Activated CD8-positive, alpha-beta memory T cell treated with anti-CD3 and anti-CD28 coated beads, Interleukin-2, amount 10 ng/mL, durations not matched to agents 7 days and 5 days (primary cell): ENCODE results near the gene RNASET2. TPM values are rescaled to one million over a fixed set of nuclear protein-coding genes. Genes with fewer than 3 reads are reported as not detected.

Experiments used
- ATAC-seq: fragments of 150-1000 bp; cut with Tn5 transposase; one replicate; pipeline ENCODE4 v1.10.0; 2021; ENCODE audit warnings: moderate library complexity
- CTCF ChIA-PET: fragments of 350-600 bp; sonication (Branson Sonifier 250); formaldehyde crosslinking; loops from one replicate; lab custom pipeline; 2021; ENCODE audit warnings: antibody characterized with exemption; lab: Charles Lee
- DNase-seq: peaks from one replicate; pipeline ENCODE4 v3.0.0-alpha.2; 2020
- H3K27ac Mint-ChIP-seq: one replicate; pipeline ENCODE4 v1.8.0; 2021; ENCODE audit warnings: mild to moderate bottlenecking, mixed read lengths
- H3K27me3 Mint-ChIP-seq: one replicate; pipeline ENCODE4 v1.8.0; 2021; ENCODE audit warnings: mixed read lengths
- H3K36me3 Mint-ChIP-seq: one replicate; pipeline ENCODE4 v1.8.0; 2021; ENCODE audit warnings: mild to moderate bottlenecking, mixed read lengths
- H3K4me1 Mint-ChIP-seq: one replicate; pipeline ENCODE4 v1.8.0; 2021; ENCODE audit warnings: mixed read lengths
- H3K4me3 Mint-ChIP-seq: one replicate; pipeline ENCODE4 v1.8.0; 2021; ENCODE audit warnings: mild to moderate bottlenecking, moderate library complexity, mixed read lengths
- H3K9me3 Mint-ChIP-seq: one replicate; pipeline ENCODE4 v1.8.0; 2022; ENCODE audit warnings: low read depth, mixed read lengths
- total RNA-seq, 2 experiments: library from RNA; stranded (reverse); gene quantifications; one replicate each; pipeline ENCODE4 v1.2.3, GENCODE V29; 2021

The RNASET2 gene
- total RNA-seq, 2 experiments from 2014 or later, result 28.8 to 46.6 TPM

DNA sequence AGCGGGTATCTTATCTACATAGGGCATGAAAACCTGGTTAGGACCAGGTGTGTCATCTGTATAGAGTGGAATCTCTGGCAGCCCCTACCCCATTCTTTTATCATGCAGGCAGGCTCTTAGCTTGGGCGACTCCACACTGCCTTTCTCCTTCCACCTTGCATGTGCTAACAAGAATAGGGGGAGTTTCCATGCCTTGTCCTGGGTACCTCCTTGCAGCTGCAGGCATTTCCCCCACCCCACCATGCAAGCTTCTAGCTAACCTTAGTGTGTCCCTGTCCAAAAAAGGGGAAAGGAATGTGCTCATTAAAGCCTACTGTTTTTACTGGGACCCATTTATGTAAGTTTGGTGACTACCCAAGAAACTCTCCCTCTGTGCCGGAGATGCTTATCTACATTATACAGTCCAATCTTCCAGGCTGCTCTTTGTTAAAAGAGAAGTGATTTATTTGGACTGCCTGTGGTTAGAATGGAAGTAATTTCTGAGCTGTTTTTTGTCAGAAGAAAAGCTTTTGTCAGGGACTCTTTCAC, 32.4 kb upstream of the RNASET2 start:
- DNase-seq (no peak), ATAC-seq (no peak)
- Mint-ChIP-seq H3K36me3 (peaks cover 33% of the 10 kb centered on the region), H3K4me3 (no peak overlapping the region), H3K27ac (no peak overlapping the region), H3K4me1 (peaks cover 12% of the 10 kb centered on the region), H3K27me3 (no peaks in the 10 kb centered on the region), H3K9me3 (no peaks in the 10 kb centered on the region)
- CTCF ChIA-PET, result interaction anchor here (0.6 to 2.8 kb wide), 13 partner anchors 9 to 213 kb away, joined by 3 to 17 read pairs (median 4); partner anchors contain the start of gene RNASET2

DNA sequence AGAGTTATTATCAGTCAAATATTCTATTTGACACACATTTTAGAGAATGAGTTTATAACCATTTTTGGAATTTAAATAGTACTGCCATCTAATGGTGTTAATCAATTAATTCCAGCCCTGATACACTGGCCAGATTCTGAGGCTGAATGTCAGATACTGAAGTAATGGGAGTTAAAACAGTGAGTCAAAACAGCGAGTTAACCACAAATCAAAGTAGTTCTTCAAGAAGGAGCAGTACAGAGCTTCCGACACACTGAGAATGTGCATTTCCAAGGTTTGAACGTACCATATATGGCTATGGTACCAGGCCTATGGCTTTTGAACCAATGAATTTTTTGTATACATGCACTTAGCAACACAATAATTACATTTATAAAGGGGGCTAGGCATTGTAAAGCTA, 31.6 kb upstream of the RNASET2 start:
- CTCF ChIA-PET, result interaction anchor here (0.6 to 2.8 kb wide), 9 partner anchors 8 to 213 kb away, joined by 3 to 17 read pairs (median 4); no protein-coding TSS in a partner anchor
- Mint-ChIP-seq H3K4me1 (peaks cover 8% of the 10 kb centered on the region), H3K27ac (no peak overlapping the region), H3K9me3 (no peaks in the 10 kb centered on the region), H3K27me3 (no peaks in the 10 kb centered on the region), H3K4me3 (no peak overlapping the region), H3K36me3 (peaks cover 35% of the 10 kb centered on the region)
- ATAC-seq (no peak), DNase-seq (no peak)

DNA sequence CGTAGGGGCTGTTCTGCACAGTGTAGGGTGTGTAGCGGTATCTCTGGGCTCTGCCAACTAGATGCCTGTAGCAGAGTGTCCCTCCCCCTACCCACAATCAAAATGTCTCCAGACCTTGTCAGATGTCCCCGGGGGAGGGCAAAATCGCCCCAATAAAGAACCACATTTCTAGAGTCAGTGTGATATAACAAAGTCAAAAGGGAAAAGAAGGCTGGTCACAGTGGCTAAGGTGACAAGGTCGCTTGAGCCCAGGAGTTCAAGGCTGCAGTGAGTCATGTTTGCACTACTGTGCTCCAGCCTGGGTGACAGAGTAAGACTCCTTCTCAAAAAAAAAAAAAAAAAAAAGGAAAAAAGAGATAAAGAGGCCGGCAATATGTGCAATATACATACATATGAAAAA, 31.1 kb upstream of the RNASET2 start:
- ATAC-seq (no peak), DNase-seq (no peak)
- Mint-ChIP-seq H3K4me1 (peaks cover 8% of the 10 kb centered on the region), H3K9me3 (no peaks in the 10 kb centered on the region), H3K4me3 (no peak overlapping the region), H3K36me3 (peaks cover 36% of the 10 kb centered on the region), H3K27me3 (no peaks in the 10 kb centered on the region), H3K27ac (no peak overlapping the region)
- CTCF ChIA-PET, result no interaction called here

DNA sequence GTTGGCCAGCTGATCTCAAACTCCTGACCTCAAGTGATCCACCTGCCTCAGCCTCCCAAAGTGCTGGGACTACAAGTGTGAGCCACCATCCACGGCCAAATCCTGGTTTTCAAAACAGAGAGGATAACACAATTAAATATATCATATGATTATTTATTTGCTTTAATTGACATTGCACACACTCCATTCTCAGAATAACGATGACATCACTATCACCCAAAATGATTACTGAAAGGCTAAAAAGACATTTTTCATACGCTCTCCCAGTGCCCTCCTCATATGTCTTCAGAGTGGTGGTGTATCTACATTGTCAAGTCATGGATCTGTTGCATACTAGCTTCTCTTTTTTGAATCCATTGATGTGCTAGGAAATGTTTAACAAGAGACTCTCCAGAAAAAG, 24.4 kb upstream of the RNASET2 start:
- no peaks in the 10 kb centered on the region for H3K27me3 Mint-ChIP-seq
- no peak overlapping the region for H3K27ac Mint-ChIP-seq
- CTCF ChIA-PET, result interaction anchor here (0.8 to 2.8 kb wide), 3 partner anchors 9 to 206 kb away, joined by 3 to 9 read pairs (median 4); no protein-coding TSS in a partner anchor
- H3K4me1 Mint-ChIP-seq, result no peaks in the 10 kb centered on the region
- no peak overlapping the region for H3K4me3 Mint-ChIP-seq
- no peaks in the 10 kb centered on the region for H3K9me3 Mint-ChIP-seq
- DNase-seq, result no peak
- H3K36me3 Mint-ChIP-seq, result peaks cover 47% of the 10 kb centered on the region
- no peak for ATAC-seq

DNA sequence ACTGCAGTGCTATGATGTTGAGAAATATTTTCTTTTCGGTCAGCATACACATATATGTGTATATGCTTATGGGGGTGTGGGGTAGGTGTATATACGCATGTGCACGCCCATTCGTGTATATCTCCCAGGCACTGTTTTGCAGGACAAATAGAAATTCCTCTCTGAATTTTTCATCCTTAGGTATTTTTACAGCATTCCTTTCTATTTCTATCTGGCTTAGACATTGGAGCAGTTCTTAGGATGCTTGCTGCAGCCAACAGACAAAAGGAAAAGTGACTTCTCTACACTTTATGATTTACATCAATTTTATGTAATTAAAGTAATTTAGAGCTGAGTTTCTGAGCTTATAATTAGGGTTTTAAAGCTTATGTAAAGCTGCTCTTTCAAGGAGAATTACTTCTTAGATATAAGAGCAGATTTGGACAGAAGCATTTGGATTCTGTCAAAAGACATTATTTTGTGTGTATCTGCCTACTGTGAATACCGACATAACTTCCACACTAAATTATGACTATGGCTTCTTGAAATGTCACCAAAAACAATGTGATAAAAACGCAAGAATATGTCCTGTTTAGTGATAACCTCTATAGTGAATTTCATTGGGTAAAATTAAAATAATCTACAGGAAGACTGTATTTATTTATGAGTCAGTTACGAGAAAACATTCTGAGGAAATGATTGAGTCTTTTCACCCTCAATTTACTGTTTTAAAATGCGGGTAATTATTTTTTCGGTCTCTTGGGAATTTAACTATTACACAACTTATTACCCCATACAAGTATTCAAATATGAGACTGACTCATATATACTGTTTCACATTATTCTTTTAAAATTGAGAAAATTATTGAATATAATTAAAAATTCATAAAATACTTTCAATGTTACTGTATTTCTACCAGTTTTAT, 21.5 kb upstream of the RNASET2 start:
- Mint-ChIP-seq H3K4me1 (no peaks in the 10 kb centered on the region), H3K36me3 (peaks cover 45% of the 10 kb centered on the region), H3K27me3 (no peaks in the 10 kb centered on the region), H3K4me3 (no peak overlapping the region), H3K27ac (no peak overlapping the region), H3K9me3 (no peaks in the 10 kb centered on the region)
- CTCF ChIA-PET, result no interaction called here
- no peak for DNase-seq
- ATAC-seq, result no peak

DNA sequence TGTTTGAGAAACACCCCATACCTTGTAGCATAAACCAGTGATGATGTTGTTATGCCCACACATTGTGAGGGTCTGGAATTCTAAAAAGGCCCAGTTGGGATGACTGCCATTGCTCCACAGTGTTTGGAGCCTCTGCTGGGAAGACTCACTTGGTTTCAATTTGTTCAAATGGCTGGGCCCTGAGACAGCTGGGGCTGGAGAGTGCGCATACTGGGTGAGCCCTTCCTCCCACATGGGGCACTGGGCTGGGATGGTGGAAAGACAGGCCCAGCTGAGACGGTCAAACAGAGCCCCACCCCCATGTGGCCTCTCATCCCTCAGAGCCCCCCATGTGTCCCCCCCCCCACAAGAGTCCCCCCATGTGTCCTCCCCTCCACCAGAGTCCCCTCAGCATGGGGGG, 20.3 kb upstream of the RNASET2 start:
- DNase-seq (no peak), ATAC-seq (no peak)
- Mint-ChIP-seq H3K4me3 (no peak overlapping the region), H3K27ac (no peak overlapping the region), H3K9me3 (no peaks in the 10 kb centered on the region), H3K4me1 (no peaks in the 10 kb centered on the region), H3K36me3 (peaks cover 46% of the 10 kb centered on the region), H3K27me3 (no peaks in the 10 kb centered on the region)
- CTCF ChIA-PET, result no interaction called here

DNA sequence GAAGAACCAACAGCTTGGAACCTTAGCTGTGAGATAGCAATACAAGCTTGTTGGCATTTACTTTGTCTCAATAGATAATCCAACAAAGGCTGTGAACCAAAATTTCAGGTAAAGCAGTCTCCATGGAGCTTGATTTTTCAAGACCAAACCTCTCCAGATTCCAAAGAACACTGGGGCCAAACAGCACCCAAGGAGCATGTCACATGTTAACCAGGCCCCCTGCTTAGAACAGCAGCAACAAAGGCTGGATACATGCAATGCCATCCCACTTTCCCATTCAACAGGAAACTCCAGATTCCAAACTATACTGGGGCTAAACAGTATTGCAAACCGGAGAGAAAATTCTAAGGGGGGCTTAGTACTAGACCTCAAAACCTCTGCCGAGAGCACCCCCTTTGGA, 15.8 kb upstream of the RNASET2 start:
- Mint-ChIP-seq H3K4me3 (no peak overlapping the region), H3K4me1 (peaks cover 9% of the 10 kb centered on the region), H3K9me3 (peaks cover 4% of the 10 kb centered on the region), H3K36me3 (peaks cover 63% of the 10 kb centered on the region), H3K27me3 (no peaks in the 10 kb centered on the region), H3K27ac (no peak overlapping the region)
- CTCF ChIA-PET, result interaction anchor here (0.8 to 0.9 kb wide), 2 partner anchors 16 to 197 kb away, joined by 3 read pairs; partner anchors contain the start of gene RNASET2
- DNase-seq (no peak), ATAC-seq (no peak)

DNA sequence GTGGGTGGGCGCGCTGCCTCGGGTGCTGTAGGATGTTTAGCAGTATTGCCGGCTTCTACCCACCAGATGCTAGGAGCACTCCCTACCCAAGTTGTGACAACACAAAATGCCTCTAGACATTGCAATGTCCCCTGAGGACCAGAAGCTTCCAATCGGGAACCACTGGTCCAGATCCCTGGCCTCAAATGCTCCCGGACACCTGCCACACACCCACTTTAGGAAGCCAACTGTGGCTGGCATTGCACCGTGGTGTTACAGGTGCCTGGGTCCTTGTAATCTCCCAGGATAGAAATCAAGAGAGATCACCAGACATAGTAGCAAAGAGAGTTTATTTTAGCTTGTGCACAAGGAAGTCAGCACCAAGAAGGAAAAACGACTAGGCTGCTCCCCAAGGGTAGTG, 14.9 kb upstream of the RNASET2 start:
- Mint-ChIP-seq H3K4me1 (peaks cover 9% of the 10 kb centered on the region), H3K4me3 (no peak overlapping the region), H3K27ac (no peak overlapping the region), H3K36me3 (peaks cover 64% of the 10 kb centered on the region), H3K9me3 (peaks cover 9% of the 10 kb centered on the region), H3K27me3 (no peaks in the 10 kb centered on the region)
- no peak for ATAC-seq
- CTCF ChIA-PET, result interaction anchor here (0.8 to 0.9 kb wide), 2 partner anchors 15 to 196 kb away, joined by 3 read pairs; partner anchors contain the start of gene RNASET2
- no peak for DNase-seq

DNA sequence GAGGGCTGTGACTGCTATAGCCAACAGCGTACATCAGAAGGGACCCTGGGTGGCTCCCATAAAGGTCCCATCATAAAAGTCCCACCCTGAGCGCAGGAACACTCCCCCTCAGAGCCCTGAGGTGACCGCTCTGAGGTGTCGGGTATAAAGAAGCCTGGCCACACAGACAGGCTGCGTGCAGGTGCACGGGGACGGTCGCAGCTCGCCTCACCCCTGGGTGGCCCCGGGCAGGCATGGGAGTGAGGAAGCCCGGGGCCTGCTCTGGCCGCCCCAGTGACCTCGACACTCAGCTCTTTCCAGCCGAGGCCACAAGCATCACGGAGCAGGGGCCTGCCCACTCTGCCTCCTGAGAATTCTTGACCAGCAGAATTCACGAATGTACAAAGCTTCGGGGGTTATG, 14.4 kb upstream of the RNASET2 start:
- CTCF ChIA-PET, result no interaction called here
- H3K27ac Mint-ChIP-seq, result no peak overlapping the region
- no peaks in the 10 kb centered on the region for H3K27me3 Mint-ChIP-seq
- DNase-seq (no peak), ATAC-seq (no peak)
- peaks cover 66% of the 10 kb centered on the region for H3K36me3 Mint-ChIP-seq
- no peak overlapping the region for H3K4me3 Mint-ChIP-seq
- peaks cover 9% of the 10 kb centered on the region for H3K4me1 Mint-ChIP-seq
- H3K9me3 Mint-ChIP-seq, result peaks cover 9% of the 10 kb centered on the region

DNA sequence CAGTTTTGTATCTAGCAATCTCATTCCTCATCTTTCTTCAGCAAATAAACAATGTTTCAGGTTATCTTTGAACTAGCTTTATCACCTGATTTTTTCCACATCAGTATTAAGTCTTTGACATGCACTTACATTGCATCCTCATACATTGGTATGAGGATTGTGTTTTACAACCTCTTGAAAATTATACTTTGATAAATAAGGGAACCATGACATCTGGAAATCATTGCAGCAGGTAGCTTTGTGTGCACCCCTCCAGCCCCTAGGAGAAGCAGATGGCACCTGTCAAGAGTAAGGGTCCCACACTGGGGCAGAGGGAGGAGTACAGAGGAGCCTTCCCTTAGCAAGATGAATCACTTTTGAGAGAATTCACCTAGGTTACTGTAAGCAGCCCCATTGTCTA, 13.7 kb upstream of the RNASET2 start:
- DNase-seq, result no peak
- ATAC-seq, result no peak
- no peak overlapping the region for H3K4me3 Mint-ChIP-seq
- CTCF ChIA-PET, result no interaction called here
- H3K9me3 Mint-ChIP-seq, result peaks cover 10% of the 10 kb centered on the region
- H3K36me3 Mint-ChIP-seq, result peaks cover 65% of the 10 kb centered on the region
- H3K27me3 Mint-ChIP-seq, result no peaks in the 10 kb centered on the region
- peaks cover 9% of the 10 kb centered on the region for H3K4me1 Mint-ChIP-seq
- H3K27ac Mint-ChIP-seq, result no peak overlapping the region

DNA sequence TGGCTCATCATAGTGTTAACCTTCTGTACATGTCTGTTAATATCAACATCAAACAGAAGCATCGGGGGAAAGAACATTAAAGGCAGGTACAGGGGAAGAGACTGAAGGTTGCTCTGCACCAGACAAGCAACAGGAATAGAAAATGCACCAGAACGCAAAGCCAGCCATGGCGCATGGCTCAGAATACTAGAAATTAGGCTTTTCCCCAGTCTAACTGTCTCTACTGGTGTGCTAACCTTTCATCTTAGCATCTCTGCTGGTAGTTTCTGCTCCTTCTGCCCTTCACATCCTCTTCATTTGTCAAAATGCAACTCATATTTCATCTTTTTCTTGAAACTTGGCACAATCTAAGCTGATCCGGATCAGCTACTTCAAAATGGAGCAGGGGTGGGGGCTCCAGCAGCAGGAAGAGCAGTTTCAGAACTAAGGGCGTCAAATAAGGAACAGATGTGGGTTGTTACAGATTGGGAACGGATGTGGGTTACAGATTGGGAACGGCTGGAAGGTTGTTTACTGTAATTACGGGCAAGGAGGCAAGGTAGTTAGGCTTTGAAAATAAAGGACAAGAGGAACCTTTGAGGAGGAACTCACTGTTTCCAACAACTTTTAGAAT, 13.1 kb upstream of the RNASET2 start:
- DNase-seq (no peak), ATAC-seq (no peak)
- Mint-ChIP-seq H3K9me3 (peaks cover 12% of the 10 kb centered on the region), H3K27me3 (no peaks in the 10 kb centered on the region), H3K36me3 (peaks cover 61% of the 10 kb centered on the region), H3K27ac (no peak overlapping the region), H3K4me1 (peaks cover 9% of the 10 kb centered on the region), H3K4me3 (no peak overlapping the region)
- CTCF ChIA-PET, result interaction anchor here (1.1 kb wide), 1 partner anchor 18 kb away, joined by 3 read pairs; no protein-coding TSS in a partner anchor

DNA sequence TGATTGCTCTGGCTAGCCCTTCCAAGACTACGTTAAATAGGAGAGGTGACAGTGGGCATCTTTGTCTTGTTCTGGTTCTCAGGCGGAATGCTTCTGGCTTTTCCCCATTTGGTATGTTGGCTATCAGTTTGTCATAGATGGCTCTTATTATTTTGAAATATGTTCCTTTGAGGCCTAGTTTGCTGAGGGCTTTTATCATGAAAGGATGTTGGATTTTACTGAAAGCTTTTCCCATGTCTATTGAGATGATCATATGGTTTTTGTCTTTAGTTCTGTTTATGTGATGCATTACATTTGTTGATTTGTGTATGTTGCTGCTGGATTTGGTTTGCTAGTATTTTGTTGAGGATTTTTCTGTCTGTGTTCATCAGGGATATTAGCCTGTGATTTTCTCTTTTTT, 9.9 kb upstream of the RNASET2 start:
- peaks cover 43% of the 10 kb centered on the region for H3K36me3 Mint-ChIP-seq
- H3K27me3 Mint-ChIP-seq, result no peaks in the 10 kb centered on the region
- peak overlapping the region; percentile 25 for H3K27ac Mint-ChIP-seq
- peaks cover 9% of the 10 kb centered on the region for H3K4me1 Mint-ChIP-seq
- H3K9me3 Mint-ChIP-seq, result peaks cover 21% of the 10 kb centered on the region
- no peak for ATAC-seq
- H3K4me3 Mint-ChIP-seq, result no peak overlapping the region
- CTCF ChIA-PET, result no interaction called here
- DNase-seq, result no peak

DNA sequence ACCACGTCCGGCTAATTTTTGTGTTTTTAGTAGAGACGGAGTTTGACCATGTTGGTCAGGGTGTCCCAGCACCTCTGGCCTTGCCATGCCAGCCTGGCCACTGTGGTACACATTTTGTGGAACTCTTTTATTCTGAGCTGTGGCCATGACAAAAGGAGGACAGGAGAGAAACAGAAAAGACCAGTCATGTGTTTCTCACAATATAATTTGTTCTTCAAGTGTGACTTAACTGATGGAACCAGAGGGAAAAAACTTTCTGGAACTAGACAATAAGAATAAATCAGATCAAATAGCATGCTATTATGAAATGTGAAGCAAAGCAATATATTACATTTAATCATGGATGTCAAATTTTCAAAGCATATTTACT, 4.2 kb upstream of the RNASET2 start:
- CTCF ChIA-PET, result interaction anchor here (1.1 to 1.3 kb wide), 2 partner anchors 9 to 30 kb away, joined by 3 to 5 read pairs; no protein-coding TSS in a partner anchor
- Mint-ChIP-seq H3K36me3 (peaks cover 4% of the 10 kb centered on the region), H3K4me3 (no peak overlapping the region), H3K27me3 (no peaks in the 10 kb centered on the region), H3K4me1 (peaks cover 31% of the 10 kb centered on the region), H3K27ac (no peak overlapping the region), H3K9me3 (peaks cover 12% of the 10 kb centered on the region)
- no peak for DNase-seq
- ATAC-seq, result no peak
